AG04449 (cell line): ENCODE results near the gene NFIX.
A peak's percentile ranks its signal among the peaks of the same experiment; 100 is the strongest.

Experiments
- CTCF ChIA-PET: fragments of 350-600 bp; formaldehyde crosslinking; extraction: SDS; loops from one replicate; lab custom pipeline; 2021; ENCODE audit warnings: antibody characterized with exemption; lab: Yijun Ruan, JAX
- POLR2A ChIA-PET: fragments of 400-600, 350-600 bp; formaldehyde crosslinking; extraction: SDS; loops from one replicate; lab custom pipeline; 2020; ENCODE audit warnings: antibody characterized with exemption, inconsistent platforms; lab: Yijun Ruan, JAX
- DNase-seq: peaks from one replicate; pipeline ENCODE4 v3.0.0-alpha.2; 2010; ENCODE audit warnings: low read depth, low spot score
- H3K4me3 ChIP-seq: 2 replicates; pipeline ENCODE4 v1.5.1; 2011; ENCODE audit warnings: low read depth, mild to moderate bottlenecking, control low read depth, low read length
- TF ChIP-seq, protein P1 (sequence below): IDR thresholded peaks from one replicate; pipeline ENCODE4 v1.5.1; 2011; ENCODE audit warnings: mild to moderate bottlenecking, moderate library complexity, low read length, control low read depth, inconsistent platforms; ENCODE audit not compliant: insufficient read depth; ENCODE audit errors: missing control alignments

Gene NFIX

DNA sequence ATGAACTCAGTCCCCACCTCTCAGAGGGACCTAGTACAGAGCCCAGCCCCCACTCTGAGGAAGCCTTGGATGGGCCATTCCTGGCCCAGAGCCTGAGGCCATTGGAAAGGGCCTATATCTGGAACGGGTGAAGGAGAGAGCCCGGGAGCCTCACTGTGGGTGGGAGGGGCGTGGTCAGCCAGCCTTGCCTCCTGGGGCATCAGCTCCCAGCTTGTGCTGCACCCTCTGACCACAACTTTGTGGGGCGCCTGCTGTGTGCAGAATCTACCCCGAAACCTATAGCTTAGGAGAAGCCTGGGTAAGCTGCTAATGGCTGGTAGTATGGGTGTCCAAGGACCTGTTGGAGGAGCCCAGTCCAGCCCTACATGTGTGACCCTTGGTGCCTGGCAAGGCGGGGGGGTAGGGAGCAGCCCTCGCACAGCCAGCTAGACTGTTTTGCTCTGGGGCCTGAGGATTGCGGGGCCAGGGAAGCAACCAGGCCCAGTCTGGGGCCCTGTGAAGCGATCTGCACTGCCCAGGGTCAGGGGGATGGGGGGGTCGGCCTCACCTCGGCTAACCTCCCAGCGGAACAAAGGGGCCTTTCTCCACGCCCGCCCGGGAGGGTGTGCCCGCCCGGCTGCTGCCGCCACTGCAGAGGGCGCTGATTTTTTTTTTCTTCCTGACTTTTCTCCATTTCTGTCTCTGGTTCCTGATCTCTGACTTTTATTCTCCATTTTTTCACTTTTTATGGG is 65.1 kb downstream of the NFIX start:
- TF ChIP-seq, protein P1, sequence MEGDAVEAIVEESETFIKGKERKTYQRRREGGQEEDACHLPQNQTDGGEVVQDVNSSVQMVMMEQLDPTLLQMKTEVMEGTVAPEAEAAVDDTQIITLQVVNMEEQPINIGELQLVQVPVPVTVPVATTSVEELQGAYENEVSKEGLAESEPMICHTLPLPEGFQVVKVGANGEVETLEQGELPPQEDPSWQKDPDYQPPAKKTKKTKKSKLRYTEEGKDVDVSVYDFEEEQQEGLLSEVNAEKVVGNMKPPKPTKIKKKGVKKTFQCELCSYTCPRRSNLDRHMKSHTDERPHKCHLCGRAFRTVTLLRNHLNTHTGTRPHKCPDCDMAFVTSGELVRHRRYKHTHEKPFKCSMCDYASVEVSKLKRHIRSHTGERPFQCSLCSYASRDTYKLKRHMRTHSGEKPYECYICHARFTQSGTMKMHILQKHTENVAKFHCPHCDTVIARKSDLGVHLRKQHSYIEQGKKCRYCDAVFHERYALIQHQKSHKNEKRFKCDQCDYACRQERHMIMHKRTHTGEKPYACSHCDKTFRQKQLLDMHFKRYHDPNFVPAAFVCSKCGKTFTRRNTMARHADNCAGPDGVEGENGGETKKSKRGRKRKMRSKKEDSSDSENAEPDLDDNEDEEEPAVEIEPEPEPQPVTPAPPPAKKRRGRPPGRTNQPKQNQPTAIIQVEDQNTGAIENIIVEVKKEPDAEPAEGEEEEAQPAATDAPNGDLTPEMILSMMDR = no peak
- ChIA-PET CTCF (interaction anchor here (0.6 to 22.5 kb wide), 27 partner anchors 10 to 202 kb away, joined by 3 to 550 read pairs (median 9); partner anchors contain the start of genes NACC1 and NFIX), POLR2A (interaction anchor here (0.5 to 2.0 kb wide), 2 partner anchors 38 to 108 kb away, joined by 3 to 10 read pairs; no protein-coding TSS in a partner anchor)
- DNase-seq = no peak
- H3K4me3 ChIP-seq = no peak overlapping the region

GRCh38 chr19:13060964-13061927 is 66.0 kb downstream of the NFIX start:
- ChIA-PET POLR2A (interaction anchor here (0.5 to 2.0 kb wide), 3 partner anchors 28 to 107 kb away, joined by 3 to 10 read pairs (median 4); no protein-coding TSS in a partner anchor), CTCF (interaction anchor here (0.6 to 22.5 kb wide), 31 partner anchors 11 to 217 kb away, joined by 3 to 550 read pairs (median 7); partner anchors contain the start of genes NACC1 and NFIX)

GRCh38 chr19:13062317-13062716 is 67.0 kb downstream of the NFIX start:
- CTCF ChIA-PET = interaction anchor here (0.8 to 22.5 kb wide), 18 partner anchors 8 to 116 kb away, joined by 3 to 550 read pairs (median 16); partner anchors contain the start of gene NFIX
- POLR2A ChIA-PET = no interaction called here

More at GRCh38 chr19:13060964-13061927, 66.0 kb downstream of the NFIX start:
- H3K4me3 ChIP-seq = peak overlapping the region; percentile 36
- TF ChIP-seq, protein P1 = peak; percentile 98
- DNase-seq = no peak

GRCh38 chr19:13063461-13064091 is 68.3 kb downstream of the NFIX start:
- no peak overlapping the region for H3K4me3 ChIP-seq
- ChIA-PET CTCF (interaction anchor here (1.2 to 22.5 kb wide), 11 partner anchors 9 to 98 kb away, joined by 3 to 550 read pairs (median 37); partner anchors contain the start of gene NFIX), POLR2A (no interaction called here)
- no peak for DNase-seq
- TF ChIP-seq, protein P1 = no peak

More at GRCh38 chr19:13062317-13062716, 67.0 kb downstream of the NFIX start:
- TF ChIP-seq, protein P1 = no peak
- H3K4me3 ChIP-seq = no peak overlapping the region
- no peak for DNase-seq

- CTCF ChIA-PET = interaction anchor here (0.7 to 22.5 kb wide), 8 partner anchors 9 to 99 kb away, joined by 3 to 550 read pairs (median 34); no protein-coding TSS in a partner anchor
- H3K4me3 ChIP-seq = no peak overlapping the region
- TF ChIP-seq, protein P1 = no peak
- POLR2A ChIA-PET = no interaction called here
- no peak for DNase-seq
Observed at GRCh38 chr19:13064092-13064489, 68.8 kb downstream of the NFIX start.
